ENCODE measurements around the gene CALM1.

The CALM1 gene

GRCh38 chr14:90355540-90356518 lies 41.0 kb upstream of the CALM1 start:
- TF ChIP-seq SIN3A (IDR thresholded peaks at IDR 0.05; ENCODE audit: borderline replicate concordance, insufficient read depth, low read length), result no peak
- no peak for TF ChIP-seq POLR2AphosphoS5 (IDR thresholded peaks at IDR 0.05; ENCODE audit: low read depth, low read length)
- no peak for TF ChIP-seq REST (IDR thresholded peaks at IDR 0.05; ENCODE audit: insufficient read depth in 1 of 2, low read depth in 2 of 2, low read length in 2 of 2)
- no peak for TF ChIP-seq TAF1 (IDR thresholded peaks at IDR 0.05; ENCODE audit: borderline replicate concordance, insufficient read depth, low read length)

- TF ChIP-seq FOXP2 (optimal IDR thresholded peaks at IDR 0.05; ENCODE audit: borderline replicate concordance, extremely low read depth, extremely low read length, insufficient read depth), result no peak
- TF ChIP-seq REST (IDR thresholded peaks at IDR 0.05; ENCODE audit: insufficient read depth in 1 of 2, low read depth in 2 of 2, low read length in 2 of 2), result no peak
- TF ChIP-seq TAF1 (IDR thresholded peaks at IDR 0.05; ENCODE audit: borderline replicate concordance, insufficient read depth, low read length), result no peak
- no peak for TF ChIP-seq POLR2AphosphoS5 (IDR thresholded peaks at IDR 0.05; ENCODE audit: low read depth, low read length)
These were observed 39.9 kb upstream of the CALM1 start for GRCh38 chr14:90356925-90357324.

GRCh38 chr14:90358359-90358758 lies 38.5 kb upstream of the CALM1 start:
- TF ChIP-seq REST (IDR thresholded peaks at IDR 0.05; ENCODE audit: insufficient read depth in 1 of 2, low read depth in 2 of 2, low read length in 2 of 2) (no peak), SIN3A (IDR thresholded peaks at IDR 0.05; ENCODE audit: borderline replicate concordance, insufficient read depth, low read length) (no peak)

- no peak for TF ChIP-seq SIN3A (IDR thresholded peaks at IDR 0.05; ENCODE audit: borderline replicate concordance, insufficient read depth, low read length)
These were observed 34.8 kb upstream of the CALM1 start for GRCh38 chr14:90361865-90362557.

- TF ChIP-seq POLR2AphosphoS5 (IDR thresholded peaks at IDR 0.05; ENCODE audit: low read depth, low read length) (no peak), TAF1 (IDR thresholded peaks at IDR 0.05; ENCODE audit: borderline replicate concordance, insufficient read depth, low read length) (no peak), SIN3A (IDR thresholded peaks at IDR 0.05; ENCODE audit: borderline replicate concordance, insufficient read depth, low read length) (no peak), REST (IDR thresholded peaks at IDR 0.05; ENCODE audit: insufficient read depth in 1 of 2, low read depth in 2 of 2, low read length in 2 of 2) (no peak), FOXP2 (optimal IDR thresholded peaks at IDR 0.05; ENCODE audit: borderline replicate concordance, extremely low read depth, extremely low read length, insufficient read depth) (no peak)
These were observed 34.3 kb upstream of the CALM1 start for GRCh38 chr14:90362558-90362896.
